ENCODE measurements around the gene KSR1. TPM values are rescaled to one million over a fixed set of nuclear protein-coding genes. Genes with fewer than 3 reads are reported as not detected.
"Not testable (repeated sequence)": the region's sequence is repeated elsewhere in the genome, so short reads cannot be mapped to it uniquely, and the experiment has no call there.

KSR1 gene
- 23.5 TPM for total RNA-seq

- Histone ChIP-seq H3K9me3 (ENCODE audit: low read depth, low read length) (no peaks in the 10 kb centered on the region), H3K27me3 (ENCODE audit: insufficient read depth, low read length) (no peaks in the 10 kb centered on the region), H3K4me1 (ENCODE audit: insufficient read depth, low read length) (peaks cover 23% of the 10 kb centered on the region), H3K4me3 (ENCODE audit: low read length) (peak within 1 kb of the TSS; percentile 76)
These were observed at the start of gene KSR1 for GRCh38 chr17:27455914-27456680. Gene KSR1, plus strand, starts transcription at chr17:27456448. Its CDS starts 196 bp downstream, at chr17:27456644.

DNA sequence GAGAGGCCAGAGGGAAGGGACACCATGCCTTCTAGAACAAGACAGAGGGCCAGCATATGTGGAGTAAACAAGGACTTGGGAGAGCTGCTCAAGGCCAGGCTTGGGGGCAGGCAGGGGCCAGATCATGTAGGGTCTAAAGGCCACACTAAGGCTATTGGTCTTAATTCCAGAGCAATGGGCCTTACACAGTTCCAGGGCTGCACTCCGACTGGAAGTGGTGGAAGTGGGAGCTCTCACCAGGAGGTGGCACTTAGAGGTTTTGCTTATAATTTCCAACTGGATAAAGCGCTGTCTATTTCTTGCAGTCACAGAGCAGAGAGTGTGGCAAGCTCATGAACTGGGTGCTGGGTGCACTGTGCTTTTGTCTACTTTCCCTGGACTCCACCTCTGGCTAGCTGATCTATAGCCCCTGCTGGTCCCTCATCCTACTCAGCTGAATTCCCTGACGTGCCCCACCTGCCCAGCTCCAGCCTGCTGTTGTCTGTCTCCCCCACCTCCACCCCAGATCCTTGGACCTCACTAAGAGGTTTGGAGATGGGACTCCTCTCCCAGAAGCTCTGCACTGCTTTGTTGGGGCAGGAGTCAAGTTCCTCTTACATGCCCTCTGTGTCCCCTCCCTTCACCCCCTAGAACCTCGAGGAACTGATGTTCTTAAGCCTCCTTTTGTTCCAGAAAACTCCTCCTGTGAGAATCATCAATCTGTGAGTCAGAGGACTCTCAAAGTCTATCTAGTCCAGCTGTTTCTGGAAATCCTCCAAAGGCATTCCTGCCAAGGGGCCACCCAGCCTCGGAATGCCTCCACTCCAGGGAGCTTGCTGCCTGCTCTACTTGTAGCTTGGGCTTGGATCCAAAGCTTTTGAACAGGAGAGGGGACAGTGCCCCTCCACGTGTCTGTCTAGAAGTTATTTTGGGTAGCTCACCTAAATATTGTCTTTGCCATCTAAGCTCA is 48.1 kb upstream of the KSR1 start:
- H3K4me1 ChIP-seq (ENCODE audit: insufficient read depth, low read length) = peaks cover 13% of the 10 kb centered on the region
- no peaks in the 10 kb centered on the region for H3K9me3 ChIP-seq (ENCODE audit: low read depth, low read length)
- no peak overlapping the region for H3K4me3 ChIP-seq (ENCODE audit: low read length)
- H3K27me3 ChIP-seq (ENCODE audit: insufficient read depth, low read length) = no peaks in the 10 kb centered on the region

DNA sequence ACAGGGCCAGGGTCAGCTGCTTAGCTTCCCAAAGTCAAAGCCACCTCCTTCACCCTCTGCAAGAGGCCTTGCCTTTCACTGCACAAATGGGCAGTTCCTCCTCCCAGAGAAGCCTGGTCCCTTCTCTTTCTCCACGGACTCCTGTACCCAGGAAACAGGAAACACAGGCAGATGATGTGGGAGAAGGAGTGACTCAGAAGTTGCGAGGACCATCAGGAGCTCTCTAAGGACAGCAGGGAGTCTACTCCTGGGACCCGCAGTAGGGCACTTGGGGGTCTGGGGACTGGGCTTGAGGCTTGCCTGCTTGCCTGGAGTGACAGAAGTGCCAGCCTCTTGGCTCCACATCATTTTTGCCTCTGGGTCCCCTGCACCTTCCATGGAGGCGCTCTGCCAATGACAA is 47.4 kb upstream of the KSR1 start:
- Histone ChIP-seq H3K9me3 (ENCODE audit: low read depth, low read length) (no peaks in the 10 kb centered on the region), H3K27me3 (ENCODE audit: insufficient read depth, low read length) (no peaks in the 10 kb centered on the region), H3K4me3 (ENCODE audit: low read length) (no peak overlapping the region), H3K4me1 (ENCODE audit: insufficient read depth, low read length) (peaks cover 20% of the 10 kb centered on the region)

- H3K4me3 ChIP-seq (ENCODE audit: low read length); H3K27me3 ChIP-seq (ENCODE audit: insufficient read depth, low read length); H3K9me3 ChIP-seq (ENCODE audit: low read depth, low read length): not testable (repeated sequence)
- peaks cover 37% of the 10 kb centered on the region for H3K4me1 ChIP-seq (ENCODE audit: insufficient read depth, low read length)
These were observed 44.1 kb upstream of the KSR1 start for GRCh38 chr17:27412158-27412557.

DNA sequence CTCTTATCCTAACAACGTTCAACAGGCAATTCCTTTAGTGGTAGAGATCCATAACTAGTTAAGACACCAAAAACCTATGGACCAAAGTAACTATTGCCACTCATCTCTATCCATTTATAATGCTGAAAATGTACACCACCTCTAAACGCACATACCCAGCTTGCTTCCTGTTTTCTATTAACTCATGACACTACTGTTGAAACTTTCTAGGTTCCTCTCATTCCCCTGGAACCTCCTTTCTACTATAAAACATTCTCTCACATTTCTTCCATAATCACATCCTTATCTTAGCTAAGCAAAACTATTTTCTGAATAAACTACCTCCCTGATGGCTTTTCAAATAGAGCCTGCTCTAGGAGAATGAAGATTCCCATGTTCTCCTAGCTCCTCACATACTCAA is 42.9 kb upstream of the KSR1 start:
- Histone ChIP-seq H3K4me1 (ENCODE audit: insufficient read depth, low read length) (peaks cover 37% of the 10 kb centered on the region), H3K27me3 (ENCODE audit: insufficient read depth, low read length) (no peaks in the 10 kb centered on the region), H3K4me3 (ENCODE audit: low read length) (no peak overlapping the region), H3K9me3 (ENCODE audit: low read depth, low read length) (no peaks in the 10 kb centered on the region)

GRCh38 chr17:27413792-27414191 is 42.5 kb upstream of the KSR1 start:
- H3K27me3 ChIP-seq (ENCODE audit: insufficient read depth, low read length) = no peaks in the 10 kb centered on the region
- no peaks in the 10 kb centered on the region for H3K9me3 ChIP-seq (ENCODE audit: low read depth, low read length)
- peaks cover 37% of the 10 kb centered on the region for H3K4me1 ChIP-seq (ENCODE audit: insufficient read depth, low read length)
- H3K4me3 ChIP-seq (ENCODE audit: low read length) = no peak overlapping the region

GRCh38 chr17:27414271-27414670 is 42.0 kb upstream of the KSR1 start:
- no peaks in the 10 kb centered on the region for H3K9me3 ChIP-seq (ENCODE audit: low read depth, low read length)
- peaks cover 37% of the 10 kb centered on the region for H3K4me1 ChIP-seq (ENCODE audit: insufficient read depth, low read length)
- no peaks in the 10 kb centered on the region for H3K27me3 ChIP-seq (ENCODE audit: insufficient read depth, low read length)
- no peak overlapping the region for H3K4me3 ChIP-seq (ENCODE audit: low read length)

DNA sequence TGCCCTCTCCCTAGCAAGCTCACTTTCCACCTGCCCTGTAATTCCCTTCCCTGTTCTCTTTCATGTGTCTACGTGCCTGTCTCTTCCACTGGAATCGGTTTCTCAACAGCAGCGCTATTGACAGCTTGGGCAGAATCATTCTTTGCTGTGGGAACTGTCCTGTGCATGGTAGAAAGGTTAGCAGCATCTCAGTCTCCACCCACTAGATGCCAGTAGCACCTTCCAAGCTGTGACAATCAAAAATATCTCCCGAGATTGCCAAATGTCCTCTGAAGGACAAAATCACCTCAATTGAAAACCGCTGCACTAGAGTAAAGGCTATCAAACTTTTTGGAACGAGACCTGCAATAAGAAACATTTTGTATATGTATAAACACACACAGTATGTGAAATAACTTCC is 41.6 kb upstream of the KSR1 start:
- Histone ChIP-seq H3K27me3 (ENCODE audit: insufficient read depth, low read length) (no peaks in the 10 kb centered on the region), H3K9me3 (ENCODE audit: low read depth, low read length) (no peaks in the 10 kb centered on the region), H3K4me1 (ENCODE audit: insufficient read depth, low read length) (peaks cover 37% of the 10 kb centered on the region), H3K4me3 (ENCODE audit: low read length) (no peak overlapping the region)

GRCh38 chr17:27415120-27415795 is 41.0 kb upstream of the KSR1 start:
- Histone ChIP-seq H3K4me1 (ENCODE audit: insufficient read depth, low read length) (peaks cover 37% of the 10 kb centered on the region), H3K9me3 (ENCODE audit: low read depth, low read length) (no peaks in the 10 kb centered on the region), H3K27me3 (ENCODE audit: insufficient read depth, low read length) (no peaks in the 10 kb centered on the region), H3K4me3 (ENCODE audit: low read length) (no peak overlapping the region)

GRCh38 chr17:27417596-27418365 is 38.5 kb upstream of the KSR1 start:
- no peaks in the 10 kb centered on the region for H3K9me3 ChIP-seq (ENCODE audit: low read depth, low read length)
- peaks cover 29% of the 10 kb centered on the region for H3K4me1 ChIP-seq (ENCODE audit: insufficient read depth, low read length)
- H3K27me3 ChIP-seq (ENCODE audit: insufficient read depth, low read length) = no peaks in the 10 kb centered on the region
- no peak overlapping the region for H3K4me3 ChIP-seq (ENCODE audit: low read length)

DNA sequence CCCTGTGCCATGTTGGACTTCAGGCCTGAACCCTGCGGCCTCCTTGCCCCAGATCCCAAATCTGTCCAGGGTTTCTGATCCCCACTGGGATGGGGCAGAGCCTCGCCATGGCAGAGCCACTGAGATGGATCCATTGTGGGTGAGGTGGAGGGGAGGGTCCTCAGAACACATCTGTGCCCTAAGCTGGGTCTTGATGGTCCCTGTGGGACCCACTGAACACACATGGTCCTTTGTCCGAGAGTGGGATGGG is 38.0 kb upstream of the KSR1 start:
- Histone ChIP-seq H3K27me3 (ENCODE audit: insufficient read depth, low read length) (no peaks in the 10 kb centered on the region), H3K4me3 (ENCODE audit: low read length) (no peak overlapping the region), H3K9me3 (ENCODE audit: low read depth, low read length) (no peaks in the 10 kb centered on the region), H3K4me1 (ENCODE audit: insufficient read depth, low read length) (peaks cover 24% of the 10 kb centered on the region)

DNA sequence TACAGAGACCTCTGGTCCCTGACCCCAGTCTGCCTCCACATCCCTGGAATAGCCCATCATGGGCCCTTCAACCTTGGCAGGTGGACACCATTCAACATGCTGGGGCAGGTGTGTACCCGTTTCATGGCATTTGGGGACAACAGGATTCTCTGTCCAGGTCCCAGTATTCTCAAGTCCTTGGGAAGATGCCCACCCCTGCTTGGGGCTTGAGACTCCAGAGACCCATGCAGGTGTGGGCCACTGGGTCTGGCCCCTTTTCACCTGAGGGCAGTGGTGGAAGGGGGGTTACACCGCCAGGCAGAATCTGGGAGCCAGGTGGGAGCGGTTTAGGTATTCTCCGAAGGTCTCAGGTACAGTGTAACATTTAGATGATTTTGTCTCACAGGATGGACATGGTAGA is 37.1 kb upstream of the KSR1 start:
- Histone ChIP-seq H3K9me3 (ENCODE audit: low read depth, low read length) (no peaks in the 10 kb centered on the region), H3K4me1 (ENCODE audit: insufficient read depth, low read length) (peaks cover 15% of the 10 kb centered on the region), H3K27me3 (ENCODE audit: insufficient read depth, low read length) (no peaks in the 10 kb centered on the region), H3K4me3 (ENCODE audit: low read length) (no peak overlapping the region)

DNA sequence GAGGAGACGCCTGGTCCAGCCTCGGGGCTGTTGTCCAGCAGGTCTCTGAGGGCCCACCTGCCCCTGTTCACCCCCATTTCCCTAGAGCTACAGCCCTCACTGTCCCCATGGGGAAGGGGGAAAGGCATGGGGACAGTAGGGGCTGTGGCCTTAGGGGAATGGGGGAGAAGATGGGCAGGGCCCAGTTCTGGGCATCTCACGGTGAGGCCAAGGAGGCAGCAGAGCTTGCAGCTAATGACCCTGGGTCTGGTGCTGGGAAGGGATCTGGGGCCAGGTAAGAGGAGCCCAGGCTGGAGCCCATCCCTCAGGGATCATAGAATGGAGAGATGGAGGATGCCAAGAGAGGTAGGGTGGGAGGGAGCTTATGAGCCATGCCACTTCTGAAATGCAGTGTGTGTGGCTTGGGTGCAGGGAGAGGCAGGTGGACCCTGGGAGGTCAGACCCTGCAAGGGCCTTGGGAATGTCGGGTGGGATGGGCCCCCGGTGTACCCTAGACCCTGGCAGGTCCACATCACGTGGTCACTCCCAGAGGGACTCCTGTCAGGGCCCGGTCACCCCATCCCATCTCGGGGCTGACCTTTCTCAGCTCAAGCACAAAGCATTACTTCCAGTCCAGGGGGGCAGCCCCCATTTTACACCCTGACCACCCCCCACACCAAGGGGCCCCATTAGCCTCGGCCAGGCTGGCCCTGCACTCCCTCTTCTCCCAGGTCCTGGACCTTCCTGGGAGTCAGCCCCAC is 35.9 kb upstream of the KSR1 start:
- Histone ChIP-seq H3K27me3 (ENCODE audit: insufficient read depth, low read length) (no peaks in the 10 kb centered on the region), H3K4me3 (ENCODE audit: low read length) (no peak overlapping the region), H3K9me3 (ENCODE audit: low read depth, low read length) (no peaks in the 10 kb centered on the region), H3K4me1 (ENCODE audit: insufficient read depth, low read length) (peaks cover 3% of the 10 kb centered on the region)

GRCh38 chr17:27421111-27421510 is 35.1 kb upstream of the KSR1 start:
- no peaks in the 10 kb centered on the region for H3K9me3 ChIP-seq (ENCODE audit: low read depth, low read length)
- H3K4me1 ChIP-seq (ENCODE audit: insufficient read depth, low read length) = no peaks in the 10 kb centered on the region
- no peaks in the 10 kb centered on the region for H3K27me3 ChIP-seq (ENCODE audit: insufficient read depth, low read length)
- H3K4me3 ChIP-seq (ENCODE audit: low read length) = no peak overlapping the region

Data from mononuclear cell (primary cell).